Smooth muscle cell (in vitro differentiated cells): Measurements from ENCODE around the gene SPEM2. TPM values are rescaled to one million over a fixed set of nuclear protein-coding genes. Genes with fewer than 3 reads are reported as not detected.

ENCODE experiments used
- DNase-seq: peaks from one replicate; lab custom pipeline; 2025; ENCODE audit not compliant: unreplicated experiment; lab: John Stamatoyannopoulos, UW
- H2AFZ ChIP-seq: fragments of 200-600 bp; sonication (generic); 2 replicates; pipeline ENCODE4 v1.6.0; 2016; ENCODE audit warnings: antibody characterized with exemption, low read depth, mild to moderate bottlenecking
- H3F3A ChIP-seq: fragments of 200-600 bp; sonication (generic); 2 replicates; pipeline ENCODE4 v1.6.0; 2017; ENCODE audit warnings: antibody characterized with exemption, low read depth
- H3K27ac ChIP-seq: fragments of 200-600 bp; sonication (generic); 2 replicates; pipeline ENCODE4 v1.5.1; 2016; ENCODE audit warnings: low read depth, mild to moderate bottlenecking
- H3K27me3 ChIP-seq: fragments of 200-600 bp; sonication (generic); 2 replicates; pipeline ENCODE4 v1.6.1; 2016; ENCODE audit warnings: low read depth, mild to moderate bottlenecking
- H3K36me3 ChIP-seq: fragments of 200-600 bp; sonication (generic); 2 replicates; pipeline ENCODE4 v1.5.1; 2016; ENCODE audit warnings: low read depth
- H3K4me1 ChIP-seq: fragments of 200-600 bp; sonication (generic); 2 replicates; pipeline ENCODE4 v1.5.1; 2016; ENCODE audit warnings: low read depth
- H3K4me2 ChIP-seq: fragments of 200-600 bp; sonication (generic); 2 replicates; pipeline ENCODE4 v1.6.0; 2016; ENCODE audit warnings: mild to moderate bottlenecking
- H3K4me3 ChIP-seq: fragments of 200-600 bp; sonication (generic); 2 replicates; pipeline ENCODE4 v1.5.1; 2016; ENCODE audit warnings: mild to moderate bottlenecking
- H3K79me2 ChIP-seq: fragments of 200-600 bp; sonication (generic); 2 replicates; pipeline ENCODE4 v1.6.0; 2016; ENCODE audit warnings: low read depth, mild to moderate bottlenecking
- H3K9ac ChIP-seq: fragments of 200-600 bp; sonication (generic); 2 replicates; pipeline ENCODE4 v1.6.0; 2016; ENCODE audit warnings: low read depth
- H3K9me3 ChIP-seq: fragments of 200-600 bp; sonication (generic); replicated peaks from 2 replicates; pipeline ENCODE4 v1.5.1; 2016; ENCODE audit warnings: low read depth
- H4K20me1 ChIP-seq: fragments of 200-600 bp; sonication (generic); 2 replicates; pipeline ENCODE4 v1.6.0; 2016; ENCODE audit warnings: low read depth
- CTCF ChIP-seq: fragments of 200-600 bp; sonication (generic); IDR thresholded peaks from 2 replicates; pipeline ENCODE4 v1.5.1; 2017; ENCODE audit warnings: borderline replicate concordance, mild to moderate bottlenecking, antibody characterized with exemption; ENCODE audit not compliant: insufficient read depth, poor library complexity, severe bottlenecking
- WGBS: methylation state at CpG from one replicate; pipeline ENCODE4 v1.1.7; 2016; ENCODE audit warnings: low lambda C conversion rate; 5-methylcytosine and 5-hydroxymethylcytosine counted together
- polyA plus RNA-seq: library from polyadenylated mRNA; unstranded; fragments of >200 nt; fragmentation: Nextera tagmentation; extraction: Ambion mirVana; gene quantifications from 2 replicates; pipeline ENCODE4 v1.2.1, GENCODE V29; 2016
- total RNA-seq: library from RNA; depleted of rRNA; stranded (reverse); fragments of >200 nt; gene quantifications from 2 replicates; pipeline ENCODE4 v1.2.3, GENCODE V29; 2014

SPEM2 gene
- total and polyA plus RNA-seq, 2 experiments from 2014 or later: 0.22 to 0.56 TPM

- Histone ChIP-seq H3F3A (peaks cover 35% of the 10 kb centered on the region), H2AFZ (no peak overlapping the region), H3K4me2 (no peak overlapping the region), H3K79me2 (no peaks in the 10 kb centered on the region), H3K27me3 (no peaks in the 10 kb centered on the region), H4K20me1 (peaks cover 13% of the 10 kb centered on the region), H3K27ac (no peak overlapping the region), H3K9ac (no peak overlapping the region), H3K4me3 (no peak overlapping the region), H3K9me3 (no peaks in the 10 kb centered on the region), H3K36me3 (no peaks in the 10 kb centered on the region), H3K4me1 (peaks cover 8% of the 10 kb centered on the region)
- TF ChIP-seq CTCF: no peak
- DNase-seq: no peak
- 86% methylated on average over 3 of the region's 3 CpGs for WGBS
Measured at GRCh38 chr17:7459961-7460545, 34.6 kb downstream of the SPEM2 start.

GRCh38 chr17:7460850-7461660, 35.6 kb downstream of the SPEM2 start:
- Histone ChIP-seq H4K20me1 (peaks cover 22% of the 10 kb centered on the region), H3K27ac (no peak overlapping the region), H2AFZ (no peak overlapping the region), H3K9ac (no peak overlapping the region), H3K4me1 (peaks cover 8% of the 10 kb centered on the region), H3K27me3 (no peaks in the 10 kb centered on the region), H3K36me3 (no peaks in the 10 kb centered on the region), H3K4me3 (no peak overlapping the region), H3F3A (peaks cover 35% of the 10 kb centered on the region), H3K79me2 (peaks cover 7% of the 10 kb centered on the region), H3K4me2 (no peak overlapping the region), H3K9me3 (no peaks in the 10 kb centered on the region)
- TF ChIP-seq CTCF: no peak
- no peak for DNase-seq
- WGBS: 90% methylated on average over 7 of the region's 7 CpGs

GRCh38 chr17:7462474-7463371, 37.3 kb downstream of the SPEM2 start:
- peaks cover 8% of the 10 kb centered on the region for H3K4me1 ChIP-seq
- H2AFZ ChIP-seq: no peak overlapping the region
- H3F3A ChIP-seq: peaks cover 18% of the 10 kb centered on the region
- no peak overlapping the region for H3K27ac ChIP-seq
- H3K4me2 ChIP-seq: no peak overlapping the region
- no peaks in the 10 kb centered on the region for H3K27me3 ChIP-seq
- DNase-seq: no peak
- no peak for TF ChIP-seq CTCF
- H3K9ac ChIP-seq: no peak overlapping the region
- H3K79me2 ChIP-seq: peaks cover 17% of the 10 kb centered on the region
- H4K20me1 ChIP-seq: peaks cover 39% of the 10 kb centered on the region
- WGBS: 96% methylated on average over 43 of the region's 44 CpGs
- H3K4me3 ChIP-seq: no peak overlapping the region
- no peaks in the 10 kb centered on the region for H3K9me3 ChIP-seq
- H3K36me3 ChIP-seq: no peaks in the 10 kb centered on the region
